GM23338 (cell line): Measurements from ENCODE around the gene PTPRF. TPM values are rescaled to one million over a fixed set of nuclear protein-coding genes. Genes with fewer than 3 reads are reported as not detected.

Experiments used
- ATAC-seq: fragments of 200-7000 bp; cut with Tn5 transposase; 3 replicates; pipeline ENCODE4 v1.9.1; 2020
- DNase-seq: peaks from one replicate; pipeline ENCODE4 v3.0.0-alpha.2; 2015; ENCODE audit warnings: low spot score
- H2AFZ ChIP-seq: fragments of 200-600 bp; sonication (generic); 2 replicates; pipeline ENCODE4 v1.8.0; 2016; ENCODE audit warnings: antibody characterized with exemption, mild to moderate bottlenecking, moderate library complexity
- H3F3A ChIP-seq: fragments of 200-600 bp; sonication (generic); replicated peaks from 2 replicates; pipeline ENCODE4 v1.8.0; 2017; ENCODE audit warnings: antibody characterized with exemption, mixed run types, low read depth
- H3K27ac ChIP-seq: fragments of 200-600 bp; sonication (generic); 2 replicates; pipeline ENCODE4 v1.6.1; 2016; ENCODE audit warnings: low read depth
- H3K27me3 ChIP-seq: fragments of 200-600 bp; sonication (generic); 2 replicates; pipeline ENCODE4 v1.8.0; 2016; ENCODE audit warnings: mild to moderate bottlenecking, mixed run types, moderate library complexity; ENCODE audit not compliant: insufficient read depth
- H3K36me3 ChIP-seq: fragments of 200-600 bp; sonication (generic); 2 replicates; pipeline ENCODE4 v1.8.0; 2016; ENCODE audit warnings: mild to moderate bottlenecking; ENCODE audit not compliant: insufficient read depth
- H3K4me1 ChIP-seq: fragments of 200-600 bp; sonication (generic); 2 replicates; pipeline ENCODE4 v1.8.0; 2016; ENCODE audit warnings: mild to moderate bottlenecking, moderate library complexity; ENCODE audit not compliant: insufficient read depth
- H3K4me2 ChIP-seq: fragments of 200-600 bp; sonication (generic); 2 replicates; pipeline ENCODE4 v1.7.1; 2017; ENCODE audit warnings: mixed run types
- H3K4me3 ChIP-seq: fragments of 200-600 bp; sonication (generic); 2 replicates; pipeline ENCODE4 v1.6.1; 2016; ENCODE audit warnings: mixed run types
- H3K79me2 ChIP-seq: fragments of 200-600 bp; sonication (generic); replicated peaks from 2 replicates; pipeline ENCODE4 v1.8.0; 2017; ENCODE audit warnings: mild to moderate bottlenecking; ENCODE audit not compliant: insufficient read depth
- H3K9me2 ChIP-seq: fragments of 200-600 bp; sonication (generic); 2 replicates; pipeline ENCODE4 v1.8.0; 2017; ENCODE audit not compliant: insufficient read depth
- H4K20me1 ChIP-seq: fragments of 200-600 bp; sonication (generic); replicated peaks from 2 replicates; pipeline ENCODE4 v1.8.0; 2017; ENCODE audit warnings: mild to moderate bottlenecking; ENCODE audit not compliant: insufficient read depth
- H3K27ac Mint-ChIP-seq: 2 replicates; pipeline ENCODE4 v1.8.0; 2020; ENCODE audit warnings: inconsistent platforms, mild to moderate bottlenecking, moderate library complexity, mixed read lengths
- H3K27me3 Mint-ChIP-seq: 3 replicates; pipeline ENCODE4 v1.8.0; 2022; ENCODE audit warnings: low read depth, mild to moderate bottlenecking, moderate library complexity, mixed read lengths, inconsistent platforms; ENCODE audit not compliant: insufficient read depth, poor library complexity
- H3K36me3 Mint-ChIP-seq: 3 replicates; pipeline ENCODE4 v1.8.0; 2021; ENCODE audit warnings: low read depth, mild to moderate bottlenecking, inconsistent platforms, moderate library complexity, mixed read lengths
- H3K4me1 Mint-ChIP-seq: 3 replicates; pipeline ENCODE4 v1.8.0; 2020; ENCODE audit warnings: mild to moderate bottlenecking, inconsistent platforms, mixed read lengths
- H3K4me3 Mint-ChIP-seq: 3 replicates; pipeline ENCODE4 v1.8.0; 2021; ENCODE audit warnings: moderate library complexity, mild to moderate bottlenecking, inconsistent platforms, mixed read lengths
- H3K9me3 Mint-ChIP-seq: 3 replicates; pipeline ENCODE4 v1.8.0; 2020; ENCODE audit warnings: moderate library complexity, mild to moderate bottlenecking, inconsistent platforms, mixed read lengths
- CREB1 ChIP-seq: fragments of 250-450 bp; sonication (Bioruptor Pico); IDR thresholded peaks from 2 replicates; pipeline ENCODE4 v1.5.0; 2020; ENCODE audit warnings: low read depth, mild to moderate bottlenecking, moderate library complexity
- EZH2 ChIP-seq: fragments of 200-600 bp; sonication (generic); IDR thresholded peaks from one replicate; pipeline ENCODE4 v1.8.0; 2017; ENCODE audit warnings: antibody characterized with exemption, mild to moderate bottlenecking, low read depth; ENCODE audit not compliant: unreplicated experiment
- EZH2phosphoT487 ChIP-seq: fragments of 200-600 bp; sonication (generic); IDR thresholded peaks from one replicate; pipeline ENCODE4 v1.8.1; 2018; ENCODE audit warnings: antibody characterized with exemption; ENCODE audit not compliant: unreplicated experiment
- JUNB ChIP-seq: IDR thresholded peaks from one replicate; pipeline ENCODE4 v1.6.1; 2016; ENCODE audit warnings: antibody characterized with exemption; ENCODE audit not compliant: unreplicated experiment
- NANOG ChIP-seq: IDR thresholded peaks from 2 replicates; pipeline ENCODE4 v1.6.1; 2016; ENCODE audit warnings: antibody characterized with exemption, borderline replicate concordance
- POLR2AphosphoS5 ChIP-seq: IDR thresholded peaks from 2 replicates; pipeline ENCODE4 v1.6.1; 2016; ENCODE audit warnings: antibody characterized with exemption, low read depth
- ZNF114 ChIP-seq: fragments of 250-450 bp; sonication (Bioruptor Pico); IDR thresholded peaks from 2 replicates; pipeline ENCODE4 v1.5.0; 2020; ENCODE audit warnings: mild to moderate bottlenecking, moderate library complexity
- ZNF331 ChIP-seq: fragments of 250-450 bp; sonication (Bioruptor Pico); IDR thresholded peaks from 2 replicates; pipeline ENCODE4 v1.5.0; 2020; ENCODE audit warnings: low read depth, mild to moderate bottlenecking, moderate library complexity
- polyA plus RNA-seq: library from polyadenylated mRNA; unstranded; fragments of >200 nt; fragmentation: Nextera tagmentation; extraction: Ambion mirVana; gene quantifications from 2 replicates; pipeline ENCODE4 v1.2.1, GENCODE V29; 2016
- total RNA-seq: library from RNA; depleted of rRNA; stranded (reverse); fragments of >200 nt; shearing (Covaris generic); gene quantifications from 2 replicates; pipeline ENCODE4 v1.2.3, GENCODE V29; 2014
- TF ChIP-seq, protein P1 (sequence below): fragments of 250-450 bp; sonication (Bioruptor Pico); IDR thresholded peaks from 2 replicates; pipeline ENCODE4 v1.5.0; 2020; ENCODE audit warnings: mild to moderate bottlenecking, moderate library complexity
- TF ChIP-seq, protein P2 (sequence below), 2 experiments: fragments of 200-600 bp in 1 of 2; sonication (generic) in 1 of 2; conservative IDR thresholded peaks; 2 replicates each; pipeline versions ENCODE4 v1.5.1 to v1.6.1; 2016 to 2017; ENCODE audit warnings: antibody characterized with exemption in 2 of 2, low read depth in 2 of 2, mild to moderate bottlenecking in 2 of 2, moderate library complexity in 1 of 2

PTPRF gene
- total and polyA plus RNA-seq, 2 experiments from 2014 or later = 52.4 to 173 TPM

DNA sequence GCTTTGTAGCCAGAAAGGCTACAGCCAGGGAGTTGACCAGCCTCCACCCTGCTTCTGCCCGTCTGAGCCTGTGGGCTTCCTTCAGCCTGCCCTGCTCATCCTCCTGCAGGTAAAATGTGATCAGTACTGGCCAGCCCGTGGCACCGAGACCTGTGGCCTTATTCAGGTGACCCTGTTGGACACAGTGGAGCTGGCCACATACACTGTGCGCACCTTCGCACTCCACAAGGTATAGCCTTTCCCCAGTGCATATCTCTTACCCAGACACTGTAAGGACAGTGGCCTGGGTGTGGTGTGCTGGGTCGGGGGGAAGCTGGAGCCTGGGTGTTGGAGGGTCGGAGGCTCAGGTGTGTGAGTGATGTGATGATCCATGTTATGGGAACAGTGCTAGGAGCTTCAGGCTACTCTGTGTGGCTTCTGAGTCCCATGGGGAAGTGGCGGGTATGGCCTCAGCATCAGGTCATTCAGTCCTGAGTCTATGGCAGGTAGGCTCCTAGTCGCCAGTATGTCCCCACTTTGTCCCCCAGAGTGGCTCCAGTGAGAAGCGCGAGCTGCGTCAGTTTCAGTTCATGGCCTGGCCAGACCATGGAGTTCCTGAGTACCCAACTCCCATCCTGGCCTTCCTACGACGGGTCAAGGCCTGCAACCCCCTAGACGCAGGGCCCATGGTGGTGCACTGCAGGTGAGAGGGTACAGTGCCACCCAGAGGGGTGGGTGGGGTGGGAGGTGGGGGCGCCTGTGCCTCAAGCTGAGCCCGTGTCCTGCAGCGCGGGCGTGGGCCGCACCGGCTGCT is 88.0 kb downstream of the PTPRF start:
- Histone ChIP-seq H4K20me1 (peaks cover 4% of the 10 kb centered on the region; the same call in 1 of the 2 replicates), H2AFZ (no peak overlapping the region), H3F3A (no peaks in the 10 kb centered on the region), H3K4me2 (no peak overlapping the region), H3K27ac (no peak overlapping the region), H3K9me2 (no peaks in the 10 kb centered on the region), H3K36me3 (peaks cover 10% of the 10 kb centered on the region; the same call in 1 of the 2 replicates), H3K4me1 (no peaks in the 10 kb centered on the region), H3K79me2 (no peaks in the 10 kb centered on the region), H3K4me3 (no peak overlapping the region), H3K27me3 (no peaks in the 10 kb centered on the region)
- H3K4me3 Mint-ChIP-seq = no peak overlapping the region
- peaks cover 3% of the 10 kb centered on the region for H3K27me3 Mint-ChIP-seq
- no peak overlapping the region for H3K27ac Mint-ChIP-seq
- ATAC-seq (no peak), DNase-seq (no peak)
- peaks cover 69% of the 10 kb centered on the region for H3K36me3 Mint-ChIP-seq
- H3K9me3 Mint-ChIP-seq = no peaks in the 10 kb centered on the region
- TF ChIP-seq, protein P1, sequence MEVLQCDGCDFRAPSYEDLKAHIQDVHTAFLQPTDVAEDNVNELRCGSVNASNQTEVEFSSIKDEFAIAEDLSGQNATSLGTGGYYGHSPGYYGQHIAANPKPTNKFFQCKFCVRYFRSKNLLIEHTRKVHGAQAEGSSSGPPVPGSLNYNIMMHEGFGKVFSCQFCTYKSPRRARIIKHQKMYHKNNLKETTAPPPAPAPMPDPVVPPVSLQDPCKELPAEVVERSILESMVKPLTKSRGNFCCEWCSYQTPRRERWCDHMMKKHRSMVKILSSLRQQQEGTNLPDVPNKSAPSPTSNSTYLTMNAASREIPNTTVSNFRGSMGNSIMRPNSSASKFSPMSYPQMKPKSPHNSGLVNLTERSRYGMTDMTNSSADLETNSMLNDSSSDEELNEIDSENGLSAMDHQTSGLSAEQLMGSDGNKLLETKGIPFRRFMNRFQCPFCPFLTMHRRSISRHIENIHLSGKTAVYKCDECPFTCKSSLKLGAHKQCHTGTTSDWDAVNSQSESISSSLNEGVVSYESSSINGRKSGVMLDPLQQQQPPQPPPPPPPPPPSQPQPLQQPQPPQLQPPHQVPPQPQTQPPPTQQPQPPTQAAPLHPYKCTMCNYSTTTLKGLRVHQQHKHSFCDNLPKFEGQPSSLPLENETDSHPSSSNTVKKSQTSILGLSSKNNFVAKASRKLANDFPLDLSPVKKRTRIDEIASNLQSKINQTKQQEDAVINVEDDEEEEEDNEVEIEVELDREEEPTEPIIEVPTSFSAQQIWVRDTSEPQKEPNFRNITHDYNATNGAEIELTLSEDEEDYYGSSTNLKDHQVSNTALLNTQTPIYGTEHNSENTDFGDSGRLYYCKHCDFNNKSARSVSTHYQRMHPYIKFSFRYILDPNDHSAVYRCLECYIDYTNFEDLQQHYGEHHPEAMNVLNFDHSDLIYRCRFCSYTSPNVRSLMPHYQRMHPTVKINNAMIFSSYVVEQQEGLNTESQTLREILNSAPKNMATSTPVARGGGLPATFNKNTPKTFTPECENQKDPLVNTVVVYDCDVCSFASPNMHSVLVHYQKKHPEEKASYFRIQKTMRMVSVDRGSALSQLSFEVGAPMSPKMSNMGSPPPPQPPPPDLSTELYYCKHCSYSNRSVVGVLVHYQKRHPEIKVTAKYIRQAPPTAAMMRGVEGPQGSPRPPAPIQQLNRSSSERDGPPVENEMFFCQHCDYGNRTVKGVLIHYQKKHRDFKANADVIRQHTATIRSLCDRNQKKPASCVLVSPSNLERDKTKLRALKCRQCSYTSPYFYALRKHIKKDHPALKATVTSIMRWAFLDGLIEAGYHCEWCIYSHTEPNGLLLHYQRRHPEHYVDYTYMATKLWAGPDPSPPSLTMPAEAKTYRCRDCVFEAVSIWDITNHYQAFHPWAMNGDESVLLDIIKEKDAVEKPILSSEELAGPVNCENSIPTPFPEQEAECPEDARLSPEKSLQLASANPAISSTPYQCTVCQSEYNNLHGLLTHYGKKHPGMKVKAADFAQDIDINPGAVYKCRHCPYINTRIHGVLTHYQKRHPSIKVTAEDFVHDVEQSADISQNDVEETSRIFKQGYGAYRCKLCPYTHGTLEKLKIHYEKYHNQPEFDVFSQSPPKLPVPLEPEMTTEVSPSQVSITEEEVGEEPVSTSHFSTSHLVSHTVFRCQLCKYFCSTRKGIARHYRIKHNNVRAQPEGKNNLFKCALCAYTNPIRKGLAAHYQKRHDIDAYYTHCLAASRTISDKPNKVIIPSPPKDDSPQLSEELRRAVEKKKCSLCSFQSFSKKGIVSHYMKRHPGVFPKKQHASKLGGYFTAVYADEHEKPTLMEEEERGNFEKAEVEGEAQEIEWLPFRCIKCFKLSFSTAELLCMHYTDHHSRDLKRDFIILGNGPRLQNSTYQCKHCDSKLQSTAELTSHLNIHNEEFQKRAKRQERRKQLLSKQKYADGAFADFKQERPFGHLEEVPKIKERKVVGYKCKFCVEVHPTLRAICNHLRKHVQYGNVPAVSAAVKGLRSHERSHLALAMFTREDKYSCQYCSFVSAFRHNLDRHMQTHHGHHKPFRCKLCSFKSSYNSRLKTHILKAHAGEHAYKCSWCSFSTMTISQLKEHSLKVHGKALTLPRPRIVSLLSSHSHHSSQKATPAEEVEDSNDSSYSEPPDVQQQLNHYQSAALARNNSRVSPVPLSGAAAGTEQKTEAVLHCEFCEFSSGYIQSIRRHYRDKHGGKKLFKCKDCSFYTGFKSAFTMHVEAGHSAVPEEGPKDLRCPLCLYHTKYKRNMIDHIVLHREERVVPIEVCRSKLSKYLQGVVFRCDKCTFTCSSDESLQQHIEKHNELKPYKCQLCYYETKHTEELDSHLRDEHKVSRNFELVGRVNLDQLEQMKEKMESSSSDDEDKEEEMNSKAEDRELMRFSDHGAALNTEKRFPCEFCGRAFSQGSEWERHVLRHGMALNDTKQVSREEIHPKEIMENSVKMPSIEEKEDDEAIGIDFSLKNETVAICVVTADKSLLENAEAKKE (CRISPR knock-in tag) = no peak
- TF ChIP-seq ZNF331 (CRISPR knock-in tag) = no peak
- H3K4me1 Mint-ChIP-seq = no peaks in the 10 kb centered on the region

DNA sequence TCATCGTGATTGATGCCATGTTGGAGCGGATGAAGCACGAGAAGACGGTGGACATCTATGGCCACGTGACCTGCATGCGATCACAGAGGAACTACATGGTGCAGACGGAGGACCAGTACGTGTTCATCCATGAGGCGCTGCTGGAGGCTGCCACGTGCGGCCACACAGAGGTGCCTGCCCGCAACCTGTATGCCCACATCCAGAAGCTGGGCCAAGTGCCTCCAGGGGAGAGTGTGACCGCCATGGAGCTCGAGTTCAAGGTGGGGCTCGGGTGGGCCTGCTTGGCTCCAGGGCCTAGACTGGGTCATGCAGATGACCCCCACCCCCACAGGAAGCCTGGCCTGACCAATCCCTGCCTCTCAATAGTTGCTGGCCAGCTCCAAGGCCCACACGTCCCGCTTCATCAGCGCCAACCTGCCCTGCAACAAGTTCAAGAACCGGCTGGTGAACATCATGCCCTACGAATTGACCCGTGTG is 88.7 kb downstream of the PTPRF start:
- Histone ChIP-seq H3K27me3 (no peaks in the 10 kb centered on the region), H3K27ac (no peak overlapping the region), H3K36me3 (peaks cover 13% of the 10 kb centered on the region; the same call in 1 of the 2 replicates), H3K4me2 (no peak overlapping the region), H3K79me2 (no peaks in the 10 kb centered on the region), H3K4me3 (no peak overlapping the region), H3K9me2 (no peaks in the 10 kb centered on the region), H2AFZ (no peak overlapping the region), H3K4me1 (no peaks in the 10 kb centered on the region), H4K20me1 (peaks cover 4% of the 10 kb centered on the region; the same call in 1 of the 2 replicates), H3F3A (no peaks in the 10 kb centered on the region)
- Mint-ChIP-seq H3K27me3 (peaks cover 3% of the 10 kb centered on the region), H3K36me3 (peaks cover 65% of the 10 kb centered on the region), H3K9me3 (no peaks in the 10 kb centered on the region), H3K27ac (no peak overlapping the region), H3K4me1 (no peaks in the 10 kb centered on the region), H3K4me3 (no peak overlapping the region)
- ATAC-seq (no peak), DNase-seq (no peak)
- TF ChIP-seq JUNB = no peak
- TF ChIP-seq, protein P2, sequence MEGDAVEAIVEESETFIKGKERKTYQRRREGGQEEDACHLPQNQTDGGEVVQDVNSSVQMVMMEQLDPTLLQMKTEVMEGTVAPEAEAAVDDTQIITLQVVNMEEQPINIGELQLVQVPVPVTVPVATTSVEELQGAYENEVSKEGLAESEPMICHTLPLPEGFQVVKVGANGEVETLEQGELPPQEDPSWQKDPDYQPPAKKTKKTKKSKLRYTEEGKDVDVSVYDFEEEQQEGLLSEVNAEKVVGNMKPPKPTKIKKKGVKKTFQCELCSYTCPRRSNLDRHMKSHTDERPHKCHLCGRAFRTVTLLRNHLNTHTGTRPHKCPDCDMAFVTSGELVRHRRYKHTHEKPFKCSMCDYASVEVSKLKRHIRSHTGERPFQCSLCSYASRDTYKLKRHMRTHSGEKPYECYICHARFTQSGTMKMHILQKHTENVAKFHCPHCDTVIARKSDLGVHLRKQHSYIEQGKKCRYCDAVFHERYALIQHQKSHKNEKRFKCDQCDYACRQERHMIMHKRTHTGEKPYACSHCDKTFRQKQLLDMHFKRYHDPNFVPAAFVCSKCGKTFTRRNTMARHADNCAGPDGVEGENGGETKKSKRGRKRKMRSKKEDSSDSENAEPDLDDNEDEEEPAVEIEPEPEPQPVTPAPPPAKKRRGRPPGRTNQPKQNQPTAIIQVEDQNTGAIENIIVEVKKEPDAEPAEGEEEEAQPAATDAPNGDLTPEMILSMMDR (conservative IDR thresholded peaks at IDR 0.05; ENCODE audit: low read depth in 2 of 2) = no peak
- no peak for TF ChIP-seq NANOG
- no peak for TF ChIP-seq CREB1 (CRISPR knock-in tag)
- TF ChIP-seq ZNF114 (CRISPR knock-in tag) = no peak
- TF ChIP-seq EZH2phosphoT487 = no peak
- TF ChIP-seq EZH2 = no peak
- TF ChIP-seq POLR2AphosphoS5 = no peak
- no peak for TF ChIP-seq ZNF331 (CRISPR knock-in tag)
